Heart left ventricle (tissue), 16 donors: ENCODE measurements around the gene TMTC4. TPM values are rescaled to one million over a fixed set of nuclear protein-coding genes. Genes with fewer than 3 reads are reported as not detected.

Source experiments
- ATAC-seq, 4 donors: fragments of 200-7000 bp; cut with Tn5 transposase; one replicate each; pipeline ENCODE4 v1.9.1; 2020 to 2022; ENCODE audit warnings: moderate library complexity in 4 of 4, mild to moderate bottlenecking in 3 of 4, moderate number of reproducible peaks in 1 of 4
- DNase-seq, 5 donors: peaks; one replicate each; pipeline ENCODE4 v3.0.0-alpha.2; 2020
- H3K27ac ChIP-seq, 12 donors: fragments of 200-600 bp; sonication (generic) in 4 of 12; one replicate each; pipeline versions ENCODE4 v1.5.0 to v1.8.0; 2016 to 2022; ENCODE audit warnings: mild to moderate bottlenecking in 2 of 12
- H3K27me3 ChIP-seq, 9 donors: fragments of 200-600 bp; sonication (generic) in 2 of 9; one replicate each; pipeline versions ENCODE4 v1.5.1 to v1.8.0; 2016 to 2022; ENCODE audit warnings: mild to moderate bottlenecking in 3 of 9
- H3K36me3 ChIP-seq, 9 donors: fragments of 200-600 bp; sonication (generic) in 2 of 9; one replicate each; pipeline versions ENCODE4 v1.5.0 to v1.8.0; 2018 to 2022; ENCODE audit warnings: mild to moderate bottlenecking in 2 of 9
- H3K4me1 ChIP-seq, 12 donors: fragments of 200-600 bp; sonication (generic) in 4 of 12; one replicate each; pipeline versions ENCODE4 v1.5.0 to v1.8.0; 2016 to 2022; ENCODE audit warnings: mild to moderate bottlenecking in 3 of 12
- H3K4me3 ChIP-seq, 12 donors: fragments of 200-600 bp; sonication (generic) in 4 of 12; one replicate each; pipeline versions ENCODE4 v1.5.0 to v1.8.0; 2017 to 2022; ENCODE audit warnings: mild to moderate bottlenecking in 9 of 12, moderate library complexity in 4 of 12
- H3K9me3 ChIP-seq, 12 donors: fragments of 200-600 bp; sonication (generic) in 4 of 12; one replicate each; pipeline versions ENCODE4 v1.5.0 to v1.8.0; 2016 to 2022; ENCODE audit warnings: mild to moderate bottlenecking in 1 of 12
- CTCF ChIP-seq, 12 donors: fragments of 200-600 bp; sonication (generic) in 4 of 12; IDR thresholded peaks; one replicate each; pipeline versions ENCODE4 v1.5.0 to v1.8.0; 2018 to 2022; ENCODE audit warnings: antibody characterized with exemption in 12 of 12, mild to moderate bottlenecking in 5 of 12
- POLR2A ChIP-seq, 2 donors: fragments of 450-650 bp; IDR thresholded peaks; one replicate each; pipeline ENCODE4 v1.6.1; 2017; ENCODE audit warnings: antibody characterized with exemption in 2 of 2, mild to moderate bottlenecking in 2 of 2, moderate library complexity in 2 of 2
- WGBS, 4 donors: extraction: QIAGEN DNeasy Blood & Tissue Kit in 2 of 4; methylation state at CpG; one replicate each; pipeline versions ENCODE4 v1.1.5 to v1.1.7; 2013 to 2018; 5-methylcytosine and 5-hydroxymethylcytosine counted together
- intact Hi-C, 10 donors: fragments of 100-400 bp; cut with DNase I; formaldehyde crosslinking; loops; one replicate each; pipeline versions ENCODE4 v1.11.1 to v1.14.2; 2022
- polyA plus RNA-seq, 2 donors: library from polyadenylated mRNA; stranded (reverse); fragments of 200-250 nt; gene quantifications; one replicate each; pipeline ENCODE4 v1.2.3, GENCODE V29; 2013
- total RNA-seq, 9 donors: library from RNA; depleted of rRNA in 2 of 9; stranded (reverse); fragments of >200 nt in 2 of 9; fragmentation: NEBNext Ultra II Directional in 3 of 9; extraction: Animal tissue kit (Norgen Biotek cat#: 25700) in 3 of 9; gene quantifications; one replicate each; pipeline versions ENCODE4 v1.1.0 to v1.2.4, GENCODE V29; 2016 to 2023
- donor health status: ischemic (EF 13 %, LVEDD 7.1; RV severe dilation, severe dysfunction).
- donor health status: healthy with polysubstance abuse.
- donor health status: DM: no; HTN: yes; CAD: no.
- donor health status: DM: no; HTN: no; CAD: no.
- donor health status: ischemic (EF 25% LVEDD 6.9; RV normal size, moderate dysfunction).
- donor health status: ischemic (EF 25% LVEDD 5.7; RV mildly dilated, moderate dysfunction).
- donor health status: healthy.
- donor health status: DM: yes; HTN: yes; CAD: no.
- donor health status: ischemic (EF 35%, LVEDD 5.7; RV mildly dilated, moderate dysfunction).
- donor health status: nonischemic (EF 11% LVEDD 7.7; RV severe dilation, severe dysfunction).
- donor health status: DM: yes; HTN: yes; CAD: no.
- donor health status: PGD.
- donor health status: ischemic (EF 29% LVEDD 5.4; RV normal size, mild dysfunction).
- donor health status: nonischemic (EF 23%, LVEDD 6.1; RV moderate dilation, normal function).

Gene TMTC4
- total and polyA plus RNA-seq, 11 donors, result 2.4 to 10.3 (median 6.2) TPM

GRCh38 chr13:100588331-100589177, 86.0 kb downstream of the TMTC4 start, which contains the start of gene GGACT:
TSS of gene GGACT (minus strand) at chr13:100588789. CDS start at chr13:100532591, 56,198 bp downstream.
- Histone ChIP-seq H3K4me3 (peak within 1 kb of the TSS; percentile 57 to 81 (median 69)), H3K27me3 (no peaks in the 10 kb centered on the region), H3K4me1 (peaks cover 0 to 18% (median 5%) of the 10 kb centered on the region in 12 donors), H3K27ac (peak within 1 kb of the TSS; percentile 30 to 88 (median 68)), H3K36me3 (peaks cover 0 to under 1% (median 0%) of the 10 kb centered on the region in 9 donors), H3K9me3 (no peaks in the 10 kb centered on the region)
- ATAC-seq (peak; percentile 73 to 98 (median 93)), DNase-seq (peak; percentile 66 to 90 (median 72))
- intact Hi-C loops, result loop anchor here in 1 of 10 donors (5.0 kb wide), 1 partner anchor 936 kb away; no protein-coding TSS in a partner anchor
- WGBS, 4 donors, result 6 to 18% (median 10%) methylated on average over 41 to 82 of the region's 82 CpGs
- TF ChIP-seq CTCF (IDR thresholded peaks at IDR 0.05) (peak; percentile 49 to 84 (median 69)), POLR2A (IDR thresholded peaks at IDR 0.05) (no peak)

- intact Hi-C loops, result loop anchor here in 2 of 10 donors (5.0 kb wide), 2 partner anchors 522 to 933 kb away; no protein-coding TSS in a partner anchor
- WGBS, 4 donors, result 86 to 88% (median 86%) methylated on average over 5 of the region's 5 CpGs
- H3K4me1 ChIP-seq, result peaks cover 0 to 18% (median 5%) of the 10 kb centered on the region in 12 donors
- H3K36me3 ChIP-seq, result peaks cover 0 to 16% (median 0%) of the 10 kb centered on the region in 9 donors
- no peak overlapping the region for H3K27ac ChIP-seq
- TF ChIP-seq CTCF (IDR thresholded peaks at IDR 0.05) (no peak), POLR2A (IDR thresholded peaks at IDR 0.05) (no peak)
- H3K27me3 ChIP-seq, result no peaks in the 10 kb centered on the region
- ATAC-seq (no peak), DNase-seq (no peak)
- no peak overlapping the region for H3K4me3 ChIP-seq
- H3K9me3 ChIP-seq, result peaks cover 0 to 5% (median 0%) of the 10 kb centered on the region in 12 donors
Observed at GRCh38 chr13:100584896-100585295, 89.7 kb downstream of the TMTC4 start.

- Histone ChIP-seq H3K27ac (no peak overlapping the region), H3K27me3 (no peaks in the 10 kb centered on the region), H3K4me1 (no peaks in the 10 kb centered on the region), H3K9me3 (peaks cover 0 to 5% (median 0%) of the 10 kb centered on the region in 12 donors), H3K36me3 (peaks cover 0 to 16% (median 0%) of the 10 kb centered on the region in 9 donors), H3K4me3 (no peak overlapping the region)
- WGBS, 4 donors, result 88 to 99% (median 94%) methylated on average over 2 of the region's 2 CpGs
- TF ChIP-seq POLR2A (IDR thresholded peaks at IDR 0.05) (no peak), CTCF (IDR thresholded peaks at IDR 0.05) (no peak)
- intact Hi-C loops, result loop anchor here in 1 of 10 donors (5.0 kb wide), 1 partner anchor 526 kb away; no protein-coding TSS in a partner anchor
- no peak for ATAC-seq
- DNase-seq, result no peak
Observed at GRCh38 chr13:100581504-100581903, 93.1 kb downstream of the TMTC4 start.

- no peak for DNase-seq
- H3K27me3 ChIP-seq, result no peaks in the 10 kb centered on the region
- no peak overlapping the region for H3K27ac ChIP-seq
- H3K4me1 ChIP-seq, result no peaks in the 10 kb centered on the region
- H3K36me3 ChIP-seq, result peaks cover 0 to 16% (median 0%) of the 10 kb centered on the region in 9 donors
- no peak for ATAC-seq
- WGBS, 4 donors, result 94 to 97% (median 94%) methylated on average over 4 of the region's 4 CpGs
- H3K9me3 ChIP-seq, result peaks cover 0 to 5% (median 0%) of the 10 kb centered on the region in 12 donors
- intact Hi-C loops, result loop anchor here in 1 of 10 donors (5.0 kb wide), 1 partner anchor 526 kb away; no protein-coding TSS in a partner anchor
- TF ChIP-seq POLR2A (IDR thresholded peaks at IDR 0.05), result no peak
- TF ChIP-seq CTCF (IDR thresholded peaks at IDR 0.05), result no peak
- no peak overlapping the region for H3K4me3 ChIP-seq
Observed at GRCh38 chr13:100581030-100581429, 93.6 kb downstream of the TMTC4 start.
